HG03103 (cell line): ENCODE results near the gene TSPAN16.
"Not testable (repeated sequence)": the region's sequence is repeated elsewhere in the genome, so short reads cannot be mapped to it uniquely, and the experiment has no call there.

Experiments
- ATAC-seq: cut with Tn5 transposase; IDR thresholded peaks from one replicate; pipeline ENCODE4 v1.9.1; 2021; ENCODE audit warnings: low read depth; ENCODE audit not compliant: unreplicated experiment

TSPAN16 gene

DNA sequence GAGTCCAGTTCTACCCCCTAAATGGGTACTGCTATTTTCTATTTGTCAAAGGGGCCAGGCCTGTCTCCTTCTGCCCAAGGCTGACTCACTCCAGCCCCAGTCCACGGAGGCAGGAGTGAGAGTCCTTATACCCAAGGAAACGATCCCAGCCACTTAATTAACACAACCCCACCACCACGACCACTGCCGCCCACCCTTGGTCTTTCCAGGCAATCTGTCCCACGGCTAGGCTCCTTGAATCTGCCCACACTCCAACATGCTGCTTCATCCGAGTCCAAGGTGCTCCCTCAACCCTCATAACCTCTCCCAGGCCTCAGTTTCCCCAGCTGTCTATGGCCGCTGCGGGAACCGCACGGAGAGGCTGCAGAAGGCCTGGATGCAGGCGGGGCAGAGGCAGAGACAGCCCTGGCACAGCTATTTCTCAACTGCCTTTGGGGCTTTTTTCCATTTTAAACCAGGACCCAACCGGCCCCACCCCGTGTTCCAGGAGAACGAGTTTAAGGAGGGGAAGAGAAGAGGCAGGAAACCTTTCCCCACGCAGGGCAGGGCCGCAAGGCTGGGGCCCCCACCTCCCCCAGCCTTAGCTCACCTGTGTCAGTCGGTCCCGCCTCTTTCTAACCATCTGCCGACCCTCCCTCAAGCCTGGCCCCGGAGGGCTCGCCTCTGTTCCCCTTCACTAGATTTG is 42.8 kb downstream of the TSPAN16 start:
- ATAC-seq = no peak

GRCh38 chr19:11339254-11340098 is 43.5 kb downstream of the TSPAN16 start, which contains the start of gene RAB3D:
TSS of gene RAB3D (minus strand) at chr19:11339657. CDS start at chr19:11337399, 2,258 bp downstream.
- ATAC-seq = peak; percentile 52

DNA sequence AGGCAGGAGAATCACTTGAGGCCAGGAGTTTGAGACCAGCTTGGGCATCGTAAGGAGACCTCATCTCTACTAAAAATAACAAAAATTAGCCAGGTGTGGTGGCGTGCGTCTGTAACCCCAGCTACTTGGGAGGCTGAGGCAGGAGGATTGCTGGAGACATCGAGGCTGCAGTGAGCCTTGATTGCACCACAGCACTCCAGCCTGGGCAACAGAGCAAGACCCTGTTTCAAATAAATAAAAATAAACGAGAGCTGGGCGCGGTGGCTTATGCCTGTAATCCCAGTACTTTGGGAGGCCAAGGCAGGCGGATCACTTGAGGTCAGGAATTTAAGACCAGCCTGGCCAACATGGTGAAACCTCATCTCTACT is 44.1 kb downstream of the TSPAN16 start:
- ATAC-seq = not testable (repeated sequence)

GRCh38 chr19:11342429-11342828 is 46.5 kb downstream of the TSPAN16 start:
- ATAC-seq = no peak

DNA sequence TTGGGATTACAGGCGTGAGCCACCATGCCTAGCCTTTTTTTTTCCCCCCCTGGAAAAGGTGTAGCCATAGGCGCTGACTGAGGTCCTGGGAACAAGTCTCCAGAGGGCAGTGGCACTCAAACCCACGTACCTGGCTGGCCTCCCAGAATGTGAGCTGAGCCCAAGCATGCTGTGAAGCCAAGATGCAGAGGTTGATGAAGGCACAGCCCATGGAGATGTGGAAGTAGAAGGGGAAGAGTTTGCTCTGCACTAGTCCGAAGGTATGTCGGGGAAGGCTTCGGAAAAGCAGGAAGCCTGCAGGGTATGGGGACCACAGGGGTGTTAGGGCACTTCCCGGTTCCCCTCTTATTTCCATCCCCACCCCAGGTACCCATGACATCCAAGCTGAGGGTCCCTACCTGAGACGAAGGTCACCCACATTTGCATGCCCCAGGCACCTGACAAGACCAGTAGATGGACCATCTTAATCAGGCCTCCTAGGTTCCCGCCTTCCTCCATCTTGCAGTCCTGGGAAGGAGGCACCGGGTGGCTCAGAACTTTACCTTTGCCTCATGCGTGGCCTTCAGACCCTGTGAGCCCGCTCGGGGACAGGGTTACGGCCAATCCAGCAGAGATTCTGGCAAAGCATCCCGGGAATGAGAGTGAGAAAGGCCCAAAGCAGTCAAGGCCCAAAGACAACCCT is 49.3 kb downstream of the TSPAN16 start:
- no peak for ATAC-seq

DNA sequence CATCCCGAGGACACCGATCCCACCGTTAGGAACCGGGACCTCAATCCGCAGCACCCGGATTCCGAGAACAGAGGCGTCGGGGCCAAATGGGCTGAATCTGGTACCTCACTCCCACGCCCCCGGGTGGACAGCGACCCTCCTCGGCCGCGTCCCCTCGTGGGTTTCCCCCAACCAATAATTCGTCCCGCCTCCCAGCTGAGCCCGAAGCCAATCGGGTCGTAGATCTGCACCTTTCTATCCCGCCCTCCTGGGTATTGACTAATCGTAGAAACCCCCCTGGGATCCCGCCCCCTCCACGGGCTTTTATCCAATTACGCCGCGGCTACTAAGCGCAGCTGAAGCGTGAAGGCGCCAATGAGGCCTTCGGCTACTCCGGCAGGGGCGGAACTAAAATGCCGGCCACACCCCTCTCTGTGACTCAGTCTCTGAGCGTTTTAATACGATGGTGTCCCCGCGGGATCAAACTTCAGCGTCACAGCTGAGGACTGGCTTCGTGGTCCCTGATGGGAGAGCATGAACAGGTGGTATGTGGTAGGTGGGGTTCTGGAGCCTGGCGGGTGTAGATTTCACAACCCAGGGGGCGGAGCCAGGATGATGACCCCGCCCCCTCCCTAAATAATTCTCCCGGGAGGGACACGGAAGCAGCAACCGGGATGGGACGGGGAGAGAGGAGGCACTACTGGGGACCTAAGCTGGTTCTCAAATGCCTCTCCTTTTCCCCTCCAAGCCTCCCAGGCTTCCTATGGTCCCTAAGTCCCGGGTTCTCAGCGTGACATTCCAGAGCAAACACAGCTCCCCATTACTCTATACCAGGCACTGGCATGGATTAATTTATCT is 50.4 kb downstream of the TSPAN16 start, which contains the start of the genes CCDC159 and TMEM205:
Gene CCDC159, plus strand, starts transcription at position 416 of the 837 bp plus-strand sequence. Its CDS starts 88 bp downstream, at position 504.
Gene TMEM205, minus strand, starts transcription at position 165 of the 837 bp plus-strand sequence. CDS start 649 bp downstream, outside the sequence.
- ATAC-seq = peak; percentile 85

- no peak for ATAC-seq
These were observed 51.6 kb downstream of the TSPAN16 start for GRCh38 chr19:11347546-11348039.

DNA sequence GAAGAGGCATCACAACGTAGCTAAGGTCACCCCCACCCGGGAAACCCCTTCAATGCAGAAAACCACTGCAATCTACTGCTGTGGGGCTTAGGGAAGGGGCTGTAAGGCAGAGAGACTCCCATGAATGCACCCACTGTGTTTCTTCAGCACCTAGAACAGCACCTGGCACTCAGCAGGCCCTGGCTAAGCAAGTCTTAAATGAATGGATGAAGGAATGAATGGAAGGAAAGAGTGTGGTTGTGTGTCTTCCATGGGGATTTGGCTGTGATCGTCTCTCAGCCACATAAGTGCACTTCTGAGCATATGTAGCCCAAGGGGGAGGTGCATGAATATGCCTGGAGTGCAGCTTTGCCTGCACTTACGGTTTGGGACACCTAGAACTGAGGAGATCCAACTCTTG is 53.2 kb downstream of the TSPAN16 start:
- ATAC-seq = no peak

DNA sequence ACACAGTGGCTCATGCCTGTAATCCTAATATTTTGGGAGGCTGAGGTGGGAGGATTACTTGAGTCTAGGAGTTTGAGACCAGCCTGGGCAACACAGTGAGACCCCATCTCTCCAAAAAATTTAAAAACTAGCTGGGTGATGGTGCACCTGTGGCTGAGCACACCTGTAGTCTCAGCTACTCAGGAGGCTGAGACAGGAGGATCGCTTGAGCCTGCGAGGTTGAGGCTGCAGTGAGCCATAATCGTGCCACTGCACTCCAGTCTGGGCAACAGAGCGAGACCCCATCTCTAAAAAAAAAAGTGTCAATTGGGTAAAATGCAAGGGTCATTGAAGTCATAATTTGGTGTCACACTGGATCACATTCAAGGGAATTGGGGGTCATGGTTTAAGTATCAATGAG is 58.1 kb downstream of the TSPAN16 start:
- ATAC-seq = not testable (repeated sequence)

- ATAC-seq = no peak
These were observed 59.5 kb downstream of the TSPAN16 start, which contains the start of gene PLPPR2 for GRCh38 chr19:11355160-11356073. TSS of gene PLPPR2 (plus strand) at chr19:11355432. CDS start at chr19:11357674, 2,242 bp downstream.

- ATAC-seq = no peak
These were observed 60.1 kb downstream of the TSPAN16 start for GRCh38 chr19:11356074-11356397.

GRCh38 chr19:11356676-11357550 is 61.0 kb downstream of the TSPAN16 start:
- ATAC-seq = no peak

DNA sequence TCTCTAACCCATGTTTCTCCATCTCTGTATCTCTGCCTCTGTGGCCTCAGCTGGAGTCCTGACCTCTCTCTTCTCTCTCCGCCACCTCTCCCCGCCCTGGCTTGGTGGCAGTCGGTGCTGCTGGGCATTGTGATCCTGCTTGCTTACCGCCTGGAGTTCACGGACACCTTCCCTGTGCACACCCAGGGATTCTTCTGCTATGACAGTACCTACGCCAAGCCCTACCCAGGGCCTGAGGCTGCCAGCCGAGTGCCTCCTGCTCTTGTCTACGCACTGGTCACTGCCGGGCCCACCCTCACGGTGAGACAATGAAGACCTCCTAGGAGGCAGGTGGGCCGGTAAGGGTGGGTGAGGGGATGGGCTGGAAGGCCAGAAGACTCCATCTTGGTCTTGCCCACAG is 63.5 kb downstream of the TSPAN16 start:
- no peak for ATAC-seq

- no peak for ATAC-seq
These were observed 65.2 kb downstream of the TSPAN16 start for GRCh38 chr19:11361037-11361770.

GRCh38 chr19:11361771-11362731 is 66.1 kb downstream of the TSPAN16 start:
- no peak for ATAC-seq

- no peak for ATAC-seq
These were observed 67.9 kb downstream of the TSPAN16 start for GRCh38 chr19:11363881-11364280.
